CD14-positive monocyte (primary cell): ENCODE measurements around the gene RSF1. TPM values are rescaled to one million over a fixed set of nuclear protein-coding genes. Genes with fewer than 3 reads are reported as not detected.

ENCODE experiments used
- DNase-seq, 3 donors: peaks; one replicate each; pipeline ENCODE4 v3.0.0-alpha.2; 2011 to 2022
- H2AFZ ChIP-seq: 2 replicates; pipeline ENCODE4 v1.6.0; 2012; ENCODE audit warnings: mild to moderate bottlenecking, low read depth, low read length, inconsistent platforms; ENCODE audit not compliant: insufficient read depth, poor library complexity, severe bottlenecking
- H3K27ac ChIP-seq, 2 donors: 1 replicate in 1 of 2; 2 replicates in 1 of 2; pipeline ENCODE4 v1.5.1; 2012 to 2013; ENCODE audit warnings: low read length in 2 of 2, control low read depth in 1 of 2, inconsistent platforms in 1 of 2, low read depth in 1 of 2, mild to moderate bottlenecking in 1 of 2
- H3K27me3 ChIP-seq, 2 donors: one replicate each; pipeline versions ENCODE4 v1.6.0 to v1.6.1; 2011 to 2013; ENCODE audit warnings: low read length in 2 of 2; ENCODE audit not compliant: control insufficient read depth in 2 of 2, insufficient read depth in 2 of 2
- H3K36me3 ChIP-seq, 2 donors: replicated peaks in 1 of 2; 1 replicate in 1 of 2; 2 replicates in 1 of 2; pipeline versions ENCODE4 v1.5.1 to v1.6.1; 2012 to 2013; ENCODE audit warnings: low read length in 2 of 2, control low read depth in 1 of 2, inconsistent platforms in 1 of 2, mild to moderate bottlenecking in 1 of 2; ENCODE audit not compliant: insufficient read depth in 2 of 2, control insufficient read depth in 1 of 2
- H3K4me1 ChIP-seq, 2 donors: 1 replicate in 1 of 2; 2 replicates in 1 of 2; pipeline versions ENCODE4 v1.5.1 to v1.6.1; 2012 to 2013; ENCODE audit warnings: low read length in 2 of 2, control low read depth in 1 of 2, inconsistent platforms in 1 of 2, mild to moderate bottlenecking in 1 of 2, moderate library complexity in 1 of 2; ENCODE audit not compliant: insufficient read depth in 2 of 2, control insufficient read depth in 1 of 2
- H3K4me2 ChIP-seq: replicated peaks from 2 replicates; pipeline ENCODE3; 2012; ENCODE audit warnings: low read length, moderate library complexity, mild to moderate bottlenecking; ENCODE audit not compliant: poor library complexity, severe bottlenecking; ENCODE audit errors: extremely low read depth
- H3K4me3 ChIP-seq, 3 experiments: fragments of 200-600 bp in 1 of 3; sonication (generic) in 1 of 3; replicated peaks in 1 of 3; 1 replicate in 2 of 3; 2 replicates in 1 of 3; pipeline ENCODE4 v1.5.1; 2011 to 2013; ENCODE audit warnings: low read length in 3 of 3, mild to moderate bottlenecking in 3 of 3, control low read depth in 2 of 3, low read depth in 2 of 3, inconsistent platforms in 1 of 3, moderate library complexity in 1 of 3
- H3K79me2 ChIP-seq: 2 replicates; pipeline ENCODE4 v1.6.0; 2012; ENCODE audit warnings: mild to moderate bottlenecking, control low read depth, inconsistent platforms, low read length, moderate library complexity; ENCODE audit not compliant: insufficient read depth
- H3K9ac ChIP-seq: 2 replicates; pipeline ENCODE4 v1.6.0; 2017; ENCODE audit warnings: low read length, mild to moderate bottlenecking; ENCODE audit not compliant: insufficient read depth, poor library complexity, severe bottlenecking
- H3K9me3 ChIP-seq, 2 donors: replicated peaks in 1 of 2; 1 replicate in 1 of 2; 2 replicates in 1 of 2; pipeline versions ENCODE4 v1.5.1 to v1.6.1; 2012 to 2013; ENCODE audit warnings: low read length in 2 of 2, control low read depth in 1 of 2; ENCODE audit not compliant: control insufficient read depth in 1 of 2, insufficient read depth in 1 of 2
- H4K20me1 ChIP-seq: 2 replicates; pipeline ENCODE4 v1.6.0; 2012; ENCODE audit warnings: mild to moderate bottlenecking, low read length, control low read depth, moderate library complexity; ENCODE audit not compliant: insufficient read depth
- H3K27ac Mint-ChIP-seq, 7 donors: one replicate each; pipeline ENCODE4 v1.8.0; 2020; ENCODE audit warnings: mild to moderate bottlenecking in 7 of 7, mixed read lengths in 7 of 7, moderate library complexity in 6 of 7, inconsistent platforms in 2 of 7
- H3K27me3 Mint-ChIP-seq, 3 donors: one replicate each; pipeline ENCODE4 v1.8.0; 2021 to 2022; ENCODE audit warnings: low read depth in 3 of 3, mild to moderate bottlenecking in 3 of 3, mixed read lengths in 3 of 3, moderate library complexity in 3 of 3, inconsistent platforms in 1 of 3
- H3K36me3 Mint-ChIP-seq, 2 donors: one replicate each; pipeline ENCODE4 v1.8.0; 2020; ENCODE audit warnings: mixed read lengths in 2 of 2, inconsistent platforms in 1 of 2, mild to moderate bottlenecking in 1 of 2
- H3K4me1 Mint-ChIP-seq: one replicate; pipeline ENCODE4 v1.8.0; 2020; ENCODE audit warnings: mild to moderate bottlenecking, mixed read lengths
- H3K4me3 Mint-ChIP-seq, 2 donors: one replicate each; pipeline ENCODE4 v1.8.0; 2020; ENCODE audit warnings: mild to moderate bottlenecking in 2 of 2, mixed read lengths in 2 of 2, moderate library complexity in 1 of 2
- H3K9me3 Mint-ChIP-seq, 7 donors: one replicate each; pipeline ENCODE4 v1.8.0; 2020 to 2022; ENCODE audit warnings: mixed read lengths in 7 of 7, mild to moderate bottlenecking in 6 of 7, moderate library complexity in 6 of 7, inconsistent platforms in 2 of 7
- WGBS: methylation state at CpG from one replicate; pipeline ENCODE4 v1.1.5; 2013; ENCODE audit warnings: missing lambda C conversion rate; ENCODE audit not compliant: insufficient coverage; 5-methylcytosine and 5-hydroxymethylcytosine counted together
- intact Hi-C, 2 donors: fragments of 100-400 bp; cut with micrococcal nuclease; formaldehyde crosslinking; loops; one replicate each; pipeline versions ENCODE4 v1.15.0 to v1.15.1; 2023
- polyA plus RNA-seq, 3 donors: library from polyadenylated mRNA; depleted of rRNA in 1 of 3; unstranded in 2 of 3; stranded (reverse) in 1 of 3; fragments of 300-500 nt in 2 of 3; fragments of >200 nt in 1 of 3; fragmentation: Illumina TruSeq in 2 of 3; gene quantifications; 1 replicate in 2 of 3; 2 replicates in 1 of 3; pipeline ENCODE4 v1.2.3, GENCODE V29; 2012 to 2021
- TF ChIP-seq, protein P1 (sequence below): fragments of 200-600 bp; IDR thresholded peaks from one replicate; pipeline ENCODE4 v1.8.0; 2022; ENCODE audit warnings: antibody characterized with exemption, mild to moderate bottlenecking

Gene RSF1
- polyA plus RNA-seq, 3 donors, result 8.3 to 14.8 (median 9.2) TPM

DNA sequence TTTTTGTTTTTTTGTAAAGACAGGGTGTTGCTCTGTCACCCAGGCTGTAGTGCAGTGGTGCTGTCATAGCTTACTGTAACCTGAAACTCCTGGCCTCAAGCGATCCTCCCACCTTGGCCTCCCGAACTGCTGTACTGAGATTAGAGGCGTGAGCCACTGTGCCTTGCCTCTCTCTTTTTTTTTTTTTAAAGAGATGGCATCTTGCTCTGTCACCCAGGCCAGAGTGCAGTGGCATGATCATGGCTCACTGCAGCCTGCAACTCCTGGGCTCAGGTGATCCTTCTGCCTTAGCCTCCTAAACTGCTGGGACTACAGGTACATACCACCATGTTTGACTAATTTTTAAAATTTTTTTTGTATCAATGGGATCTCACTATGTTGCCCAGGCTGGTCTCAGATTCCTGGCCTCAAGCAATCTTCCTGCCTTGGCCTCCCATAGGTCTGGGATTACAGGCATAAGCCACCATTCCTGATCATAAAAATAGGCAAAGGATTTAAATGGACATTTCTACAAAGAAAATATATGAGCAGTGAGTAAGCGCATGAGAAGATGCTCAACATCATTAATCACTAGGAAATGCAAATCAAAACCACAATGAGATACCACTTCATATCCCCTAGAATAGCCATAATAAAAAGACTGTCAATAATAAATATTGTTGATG, 165.6 kb downstream of the RSF1 start:
- H3K36me3 Mint-ChIP-seq, result no peaks in the 10 kb centered on the region
- Histone ChIP-seq H3K4me3 (no peak overlapping the region), H3K36me3 (no peaks in the 10 kb centered on the region), H3K4me2 (no peak overlapping the region), H3K27ac (no peak overlapping the region), H3K79me2 (no peaks in the 10 kb centered on the region), H2AFZ (no peak overlapping the region), H3K4me1 (no peaks in the 10 kb centered on the region), H3K9ac (no peak overlapping the region), H4K20me1 (no peaks in the 10 kb centered on the region), H3K27me3 (no peaks in the 10 kb centered on the region), H3K9me3 (no peaks in the 10 kb centered on the region)
- no peaks in the 10 kb centered on the region for H3K4me1 Mint-ChIP-seq
- no peak overlapping the region for H3K4me3 Mint-ChIP-seq
- H3K9me3 Mint-ChIP-seq, result no peaks in the 10 kb centered on the region
- TF ChIP-seq, protein P1, sequence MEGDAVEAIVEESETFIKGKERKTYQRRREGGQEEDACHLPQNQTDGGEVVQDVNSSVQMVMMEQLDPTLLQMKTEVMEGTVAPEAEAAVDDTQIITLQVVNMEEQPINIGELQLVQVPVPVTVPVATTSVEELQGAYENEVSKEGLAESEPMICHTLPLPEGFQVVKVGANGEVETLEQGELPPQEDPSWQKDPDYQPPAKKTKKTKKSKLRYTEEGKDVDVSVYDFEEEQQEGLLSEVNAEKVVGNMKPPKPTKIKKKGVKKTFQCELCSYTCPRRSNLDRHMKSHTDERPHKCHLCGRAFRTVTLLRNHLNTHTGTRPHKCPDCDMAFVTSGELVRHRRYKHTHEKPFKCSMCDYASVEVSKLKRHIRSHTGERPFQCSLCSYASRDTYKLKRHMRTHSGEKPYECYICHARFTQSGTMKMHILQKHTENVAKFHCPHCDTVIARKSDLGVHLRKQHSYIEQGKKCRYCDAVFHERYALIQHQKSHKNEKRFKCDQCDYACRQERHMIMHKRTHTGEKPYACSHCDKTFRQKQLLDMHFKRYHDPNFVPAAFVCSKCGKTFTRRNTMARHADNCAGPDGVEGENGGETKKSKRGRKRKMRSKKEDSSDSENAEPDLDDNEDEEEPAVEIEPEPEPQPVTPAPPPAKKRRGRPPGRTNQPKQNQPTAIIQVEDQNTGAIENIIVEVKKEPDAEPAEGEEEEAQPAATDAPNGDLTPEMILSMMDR, result no peak
- intact Hi-C loops, result no loop called here
- DNase-seq, result no peak
- WGBS, result 100% methylated on average over 1 of the region's 4 CpGs
- no peak overlapping the region for H3K27ac Mint-ChIP-seq
- peaks cover 1 to 3% (median 2%) of the 10 kb centered on the region in 3 donors for H3K27me3 Mint-ChIP-seq

DNA sequence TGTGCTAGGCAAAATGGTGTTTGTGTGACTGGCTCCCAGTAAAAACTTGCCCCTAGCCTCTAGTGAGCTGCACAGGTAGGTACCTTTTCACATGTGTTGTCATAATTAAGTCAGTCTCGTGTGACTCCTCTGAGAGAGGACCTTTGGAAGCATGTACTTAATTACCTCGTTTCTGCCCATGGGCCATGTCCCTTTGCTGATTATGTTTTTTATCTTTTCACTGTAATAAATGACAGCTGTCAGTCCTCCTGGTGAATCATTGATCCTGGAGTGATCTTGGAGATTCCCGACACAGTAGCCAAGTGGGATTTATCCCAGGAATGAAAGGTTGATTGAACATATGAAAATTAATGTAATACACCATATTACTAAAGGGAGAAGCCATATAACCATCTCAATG, 170.4 kb downstream of the RSF1 start:
- Histone ChIP-seq H3K9me3 (no peaks in the 10 kb centered on the region), H3K27me3 (no peaks in the 10 kb centered on the region), H3K36me3 (no peaks in the 10 kb centered on the region), H3K4me3 (no peak overlapping the region), H3K79me2 (no peaks in the 10 kb centered on the region), H3K4me2 (no peak overlapping the region), H3K27ac (no peak overlapping the region), H3K9ac (no peak overlapping the region), H2AFZ (no peak overlapping the region), H4K20me1 (no peaks in the 10 kb centered on the region), H3K4me1 (no peaks in the 10 kb centered on the region)
- H3K36me3 Mint-ChIP-seq, result no peaks in the 10 kb centered on the region
- TF ChIP-seq, protein P1, result no peak
- no peak overlapping the region for H3K4me3 Mint-ChIP-seq
- no peaks in the 10 kb centered on the region for H3K9me3 Mint-ChIP-seq
- peaks cover 0 to 4% (median 2%) of the 10 kb centered on the region in 3 donors for H3K27me3 Mint-ChIP-seq
- intact Hi-C loops, result no loop called here
- no peak for DNase-seq
- no peaks in the 10 kb centered on the region for H3K4me1 Mint-ChIP-seq
- WGBS, result no CpG with 5 or more reads among the region's 3 CpGs
- H3K27ac Mint-ChIP-seq, result no peak overlapping the region
